Measurements from ENCODE around the gene SPACA7.

DNA sequence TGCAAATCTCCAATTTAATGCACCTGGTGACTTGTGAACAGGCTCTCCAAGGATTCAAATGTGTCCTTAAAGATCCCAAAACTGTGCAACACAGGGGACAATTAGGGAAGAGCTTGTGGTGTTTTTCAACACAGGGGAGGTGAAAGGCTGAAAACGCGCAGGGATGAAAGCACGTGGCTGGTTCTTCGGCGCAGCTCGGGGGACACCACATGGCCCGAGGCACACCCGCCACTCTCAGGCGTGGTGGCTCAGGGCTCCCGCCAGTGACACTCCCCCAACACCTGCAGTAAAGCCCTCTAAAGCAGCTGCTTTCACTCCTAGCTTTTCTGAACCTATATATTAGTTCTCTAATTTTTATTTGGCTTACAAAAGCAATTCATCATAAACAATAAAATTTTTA is 91.9 kb downstream of the SPACA7 start:
- TF ChIP-seq, protein P1, sequence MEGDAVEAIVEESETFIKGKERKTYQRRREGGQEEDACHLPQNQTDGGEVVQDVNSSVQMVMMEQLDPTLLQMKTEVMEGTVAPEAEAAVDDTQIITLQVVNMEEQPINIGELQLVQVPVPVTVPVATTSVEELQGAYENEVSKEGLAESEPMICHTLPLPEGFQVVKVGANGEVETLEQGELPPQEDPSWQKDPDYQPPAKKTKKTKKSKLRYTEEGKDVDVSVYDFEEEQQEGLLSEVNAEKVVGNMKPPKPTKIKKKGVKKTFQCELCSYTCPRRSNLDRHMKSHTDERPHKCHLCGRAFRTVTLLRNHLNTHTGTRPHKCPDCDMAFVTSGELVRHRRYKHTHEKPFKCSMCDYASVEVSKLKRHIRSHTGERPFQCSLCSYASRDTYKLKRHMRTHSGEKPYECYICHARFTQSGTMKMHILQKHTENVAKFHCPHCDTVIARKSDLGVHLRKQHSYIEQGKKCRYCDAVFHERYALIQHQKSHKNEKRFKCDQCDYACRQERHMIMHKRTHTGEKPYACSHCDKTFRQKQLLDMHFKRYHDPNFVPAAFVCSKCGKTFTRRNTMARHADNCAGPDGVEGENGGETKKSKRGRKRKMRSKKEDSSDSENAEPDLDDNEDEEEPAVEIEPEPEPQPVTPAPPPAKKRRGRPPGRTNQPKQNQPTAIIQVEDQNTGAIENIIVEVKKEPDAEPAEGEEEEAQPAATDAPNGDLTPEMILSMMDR (IDR thresholded peaks at IDR 0.05), result no peak
- no peak for TF ChIP-seq POLR2A (IDR thresholded peaks at IDR 0.05)

Data from uterus (tissue), 2 donors.